Raji (cell line): ENCODE results near the gene GPAM.

Experiments used
- POLR2A ChIP-seq: IDR thresholded peaks from 2 replicates; pipeline ENCODE4 v1.6.1; 2011; ENCODE audit warnings: low read depth, low read length, control low read depth; ENCODE audit not compliant: insufficient read depth

GPAM gene, protein sequence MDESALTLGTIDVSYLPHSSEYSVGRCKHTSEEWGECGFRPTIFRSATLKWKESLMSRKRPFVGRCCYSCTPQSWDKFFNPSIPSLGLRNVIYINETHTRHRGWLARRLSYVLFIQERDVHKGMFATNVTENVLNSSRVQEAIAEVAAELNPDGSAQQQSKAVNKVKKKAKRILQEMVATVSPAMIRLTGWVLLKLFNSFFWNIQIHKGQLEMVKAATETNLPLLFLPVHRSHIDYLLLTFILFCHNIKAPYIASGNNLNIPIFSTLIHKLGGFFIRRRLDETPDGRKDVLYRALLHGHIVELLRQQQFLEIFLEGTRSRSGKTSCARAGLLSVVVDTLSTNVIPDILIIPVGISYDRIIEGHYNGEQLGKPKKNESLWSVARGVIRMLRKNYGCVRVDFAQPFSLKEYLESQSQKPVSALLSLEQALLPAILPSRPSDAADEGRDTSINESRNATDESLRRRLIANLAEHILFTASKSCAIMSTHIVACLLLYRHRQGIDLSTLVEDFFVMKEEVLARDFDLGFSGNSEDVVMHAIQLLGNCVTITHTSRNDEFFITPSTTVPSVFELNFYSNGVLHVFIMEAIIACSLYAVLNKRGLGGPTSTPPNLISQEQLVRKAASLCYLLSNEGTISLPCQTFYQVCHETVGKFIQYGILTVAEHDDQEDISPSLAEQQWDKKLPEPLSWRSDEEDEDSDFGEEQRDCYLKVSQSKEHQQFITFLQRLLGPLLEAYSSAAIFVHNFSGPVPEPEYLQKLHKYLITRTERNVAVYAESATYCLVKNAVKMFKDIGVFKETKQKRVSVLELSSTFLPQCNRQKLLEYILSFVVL

DNA sequence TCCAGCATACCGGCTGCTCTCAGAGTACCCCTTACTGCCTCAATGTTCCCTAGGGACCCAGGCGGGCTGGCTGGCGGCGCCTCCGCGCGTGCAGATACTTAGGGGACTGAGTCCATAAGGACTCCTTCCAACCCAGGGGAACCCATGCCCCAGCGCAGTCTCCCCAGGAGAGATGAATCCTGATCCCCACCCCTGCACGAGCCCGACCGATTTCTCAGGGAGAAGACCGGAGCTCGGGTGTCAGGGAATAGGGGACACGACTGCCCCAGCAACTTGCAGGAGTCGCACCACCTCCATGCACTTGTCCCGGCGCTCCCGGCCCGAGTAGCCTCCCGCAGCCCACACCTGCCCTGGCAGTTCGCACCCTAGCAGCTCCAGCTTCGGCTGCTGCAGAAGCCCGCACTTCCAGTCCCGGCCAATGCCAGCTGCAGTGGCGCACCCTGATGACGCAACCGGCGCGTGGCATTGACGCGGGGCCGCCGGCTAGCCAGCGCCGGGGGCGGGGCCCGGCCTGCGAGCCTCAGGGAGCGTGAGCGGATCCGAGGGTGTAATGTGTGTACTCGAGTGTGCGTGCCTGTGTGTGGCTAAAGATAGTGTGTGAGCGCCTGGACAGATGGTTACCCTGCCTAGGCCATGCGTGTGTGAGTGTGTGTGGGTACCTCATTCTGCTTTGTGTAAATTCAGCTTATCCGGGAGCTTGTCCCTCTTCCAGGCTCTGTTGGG is at the start of gene GPAM:
GPAM (minus strand) TSS at position 437 of the 723 bp plus-strand sequence. CDS start 1,981 bp downstream, outside the sequence.
- peak; percentile 98 for TF ChIP-seq POLR2A

DNA sequence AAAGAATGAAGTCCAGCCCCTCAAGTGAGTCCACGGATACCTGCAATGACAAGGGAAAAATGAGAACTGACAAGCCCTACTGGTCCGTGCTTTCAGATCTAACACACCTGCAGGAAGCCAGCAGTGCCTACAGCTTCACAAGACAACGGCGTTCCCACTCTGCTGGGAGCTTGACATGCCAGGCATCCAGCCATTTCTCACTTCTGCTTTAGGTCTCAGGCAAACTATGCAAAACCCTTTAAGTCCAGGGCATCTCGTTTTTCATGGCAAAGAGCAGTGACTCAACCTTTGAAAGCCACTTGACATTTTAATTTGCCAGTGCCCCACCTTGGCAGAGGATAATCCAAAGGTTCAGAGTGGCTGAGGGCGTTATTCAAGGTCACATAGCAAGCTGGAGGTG is 49.1 kb upstream of the GPAM start:
- no peak for TF ChIP-seq POLR2A

DNA sequence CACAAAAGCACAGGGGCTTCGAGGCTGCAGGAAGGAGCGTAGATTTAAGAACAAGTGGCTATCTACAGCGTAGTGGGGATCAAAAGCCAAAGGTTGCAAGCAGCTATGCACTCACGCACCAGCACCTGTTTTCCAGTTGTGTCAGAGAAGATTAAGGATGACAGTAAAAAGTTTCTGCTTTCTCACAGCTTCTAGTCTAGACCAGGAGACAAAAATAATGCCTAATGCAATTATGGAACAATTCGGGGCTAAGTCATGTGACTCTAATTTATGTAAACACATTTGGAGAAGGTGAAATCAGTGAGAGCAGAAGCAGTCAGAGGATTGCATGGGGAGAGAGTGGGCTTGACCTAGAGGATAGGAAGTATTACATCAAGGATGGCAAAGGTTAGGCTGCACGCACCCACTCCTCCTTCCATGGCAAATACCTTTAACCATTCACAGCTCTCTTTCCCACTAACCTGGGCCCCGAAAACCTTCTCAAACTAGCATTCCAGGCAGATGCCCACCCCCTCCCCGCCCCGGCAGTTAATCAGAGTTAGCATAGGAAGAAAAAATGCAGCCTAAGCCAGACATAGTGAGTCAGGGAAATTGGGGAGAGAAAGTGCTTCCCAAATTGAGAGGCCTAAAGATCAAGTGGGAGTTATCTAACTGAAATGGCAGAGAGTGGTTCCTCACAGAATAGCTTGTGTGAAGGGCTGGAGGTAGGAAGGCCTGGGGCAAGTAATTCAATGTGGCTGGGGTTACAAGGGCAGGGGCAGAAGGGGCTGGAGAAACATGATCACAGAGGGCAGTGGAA is 48.2 kb upstream of the GPAM start:
- TF ChIP-seq POLR2A, result no peak

DNA sequence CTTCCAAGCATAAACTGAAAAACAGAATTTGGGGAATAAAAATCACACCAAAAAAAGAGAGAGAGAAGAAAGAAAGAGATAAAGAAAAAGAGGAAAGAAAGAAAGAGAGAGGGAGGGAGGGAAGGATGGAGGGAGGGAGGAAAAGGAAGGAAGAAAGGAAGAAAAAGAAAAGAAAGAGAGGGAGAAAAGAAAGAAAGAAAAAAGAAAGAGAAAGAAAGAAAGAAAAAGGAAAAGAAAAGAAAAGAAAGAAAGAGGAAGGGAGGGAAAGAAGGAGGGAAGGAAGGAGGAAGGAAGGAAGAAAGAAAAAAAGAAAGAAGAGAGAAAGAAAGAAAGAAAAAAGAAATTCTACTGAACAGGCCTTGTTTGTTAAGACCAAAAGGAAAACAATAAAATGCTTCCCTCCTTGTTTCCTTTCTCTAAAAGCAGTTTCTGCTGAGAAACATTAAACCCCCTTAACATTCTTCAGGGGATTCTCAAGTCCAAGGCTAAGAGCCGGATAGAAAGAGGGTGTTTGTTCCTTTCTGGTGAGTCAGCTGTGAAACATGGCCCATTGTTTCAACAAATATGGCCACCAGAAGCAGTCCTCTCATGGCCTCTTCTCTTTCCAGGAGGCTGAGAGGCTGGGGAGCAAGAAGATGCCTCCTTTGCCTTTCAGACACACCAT is 46.9 kb upstream of the GPAM start:
- no peak for TF ChIP-seq POLR2A

DNA sequence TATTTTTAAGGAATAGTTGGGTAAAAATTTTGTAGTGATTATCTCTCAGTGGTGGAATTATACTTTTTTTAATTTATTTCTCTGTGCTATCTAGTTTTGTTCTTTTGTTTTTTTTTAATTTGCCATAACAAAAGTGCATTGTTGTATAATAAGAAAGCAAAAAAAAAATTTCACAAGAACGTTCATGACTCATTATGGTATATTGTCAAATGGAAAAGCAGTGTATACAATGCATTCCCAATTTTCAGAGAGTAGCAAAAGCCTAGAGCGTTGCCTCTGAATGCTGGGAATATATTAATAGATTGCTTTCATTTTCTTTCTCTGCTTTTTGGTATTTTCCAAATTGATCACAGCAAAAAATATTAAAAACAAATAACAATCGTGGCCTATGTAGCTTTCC is 46.3 kb upstream of the GPAM start:
- TF ChIP-seq POLR2A, result no peak

DNA sequence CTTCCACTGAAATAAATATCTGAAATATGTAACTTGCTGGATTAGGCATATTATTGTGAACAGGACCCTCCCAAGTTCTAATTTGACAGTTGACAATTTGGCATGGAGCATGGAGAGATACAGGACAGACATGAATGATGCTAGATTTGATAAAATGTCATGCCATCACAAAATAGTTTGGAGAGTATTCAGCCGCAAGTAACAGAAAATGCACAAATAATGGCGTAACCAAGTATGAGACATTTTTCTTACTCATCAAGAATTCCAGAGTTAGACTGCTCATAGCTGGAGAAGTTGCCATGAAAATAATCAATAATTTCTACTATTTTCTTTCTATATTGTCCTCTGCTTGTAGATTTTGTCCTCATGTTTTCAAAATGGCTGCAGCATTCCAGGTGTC is 45.5 kb upstream of the GPAM start:
- TF ChIP-seq POLR2A, result no peak

DNA sequence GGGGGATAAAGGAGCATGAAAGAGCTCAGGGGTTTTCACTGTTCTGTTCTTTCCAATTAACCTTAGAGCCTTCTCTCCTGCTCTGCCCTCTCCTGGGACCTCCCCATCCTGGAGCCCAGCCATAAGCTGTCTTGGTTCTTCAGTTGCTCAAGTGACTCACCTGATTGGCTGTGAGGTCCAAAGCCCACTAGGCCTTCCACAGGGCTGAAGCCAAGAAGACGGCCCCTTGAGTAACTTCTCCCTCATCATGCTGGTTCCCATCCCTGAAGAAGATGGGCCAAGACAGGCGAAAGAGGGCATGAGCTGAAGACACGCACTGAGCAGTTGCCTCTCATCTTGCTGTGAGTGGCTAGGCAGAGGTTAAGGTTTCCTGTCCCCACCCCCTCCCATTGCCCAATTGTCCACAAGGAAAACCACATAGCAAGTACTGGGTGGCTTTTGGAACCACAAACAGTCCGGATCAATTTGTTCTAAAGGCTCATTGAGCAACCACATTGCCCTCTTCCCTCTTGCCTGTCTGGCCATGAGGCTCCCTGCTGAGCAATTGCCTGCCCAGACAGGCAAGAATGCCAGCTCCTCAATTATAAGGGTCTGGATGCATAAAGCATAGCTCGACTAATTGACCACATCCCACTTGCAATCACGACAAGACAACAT is 43.9 kb upstream of the GPAM start:
- no peak for TF ChIP-seq POLR2A

DNA sequence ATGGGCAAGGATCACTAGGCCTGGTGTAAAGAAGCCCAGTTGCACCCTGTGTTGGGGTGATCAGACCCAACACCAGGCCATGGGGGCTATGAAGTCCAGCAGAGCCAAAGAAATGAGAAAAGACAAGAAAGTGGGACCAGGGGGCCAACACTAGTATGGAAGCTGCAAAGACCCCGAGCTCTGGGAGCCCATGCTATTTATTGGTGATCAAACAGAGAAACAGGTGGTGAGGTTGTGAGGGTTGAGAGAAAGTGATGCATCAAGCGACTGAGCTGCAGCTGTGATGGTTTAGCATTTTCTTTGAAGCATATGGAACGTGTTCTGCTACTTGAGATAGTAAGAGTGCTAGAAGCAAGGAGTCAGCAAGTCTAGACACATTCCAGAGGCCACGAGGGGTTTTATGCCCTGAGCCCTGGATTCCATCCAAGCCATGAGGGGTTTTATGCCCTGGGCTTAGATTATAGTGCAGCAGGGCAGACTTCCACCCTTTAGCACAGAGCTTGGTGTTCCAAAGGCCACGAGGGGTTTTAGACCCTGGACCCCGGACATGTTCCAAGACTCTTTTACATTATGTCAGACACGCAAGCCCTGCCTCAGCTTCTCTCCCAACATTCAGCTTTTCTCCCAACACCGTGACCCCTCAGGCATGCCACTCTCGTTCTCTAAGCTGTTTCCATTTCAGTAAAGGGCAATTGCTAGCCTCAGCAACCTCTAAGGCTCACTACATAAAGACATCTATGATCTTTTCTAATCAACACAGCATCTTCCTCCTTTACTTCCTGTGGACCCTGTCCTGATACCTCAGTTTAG is 43.1 kb upstream of the GPAM start:
- TF ChIP-seq POLR2A, result no peak

DNA sequence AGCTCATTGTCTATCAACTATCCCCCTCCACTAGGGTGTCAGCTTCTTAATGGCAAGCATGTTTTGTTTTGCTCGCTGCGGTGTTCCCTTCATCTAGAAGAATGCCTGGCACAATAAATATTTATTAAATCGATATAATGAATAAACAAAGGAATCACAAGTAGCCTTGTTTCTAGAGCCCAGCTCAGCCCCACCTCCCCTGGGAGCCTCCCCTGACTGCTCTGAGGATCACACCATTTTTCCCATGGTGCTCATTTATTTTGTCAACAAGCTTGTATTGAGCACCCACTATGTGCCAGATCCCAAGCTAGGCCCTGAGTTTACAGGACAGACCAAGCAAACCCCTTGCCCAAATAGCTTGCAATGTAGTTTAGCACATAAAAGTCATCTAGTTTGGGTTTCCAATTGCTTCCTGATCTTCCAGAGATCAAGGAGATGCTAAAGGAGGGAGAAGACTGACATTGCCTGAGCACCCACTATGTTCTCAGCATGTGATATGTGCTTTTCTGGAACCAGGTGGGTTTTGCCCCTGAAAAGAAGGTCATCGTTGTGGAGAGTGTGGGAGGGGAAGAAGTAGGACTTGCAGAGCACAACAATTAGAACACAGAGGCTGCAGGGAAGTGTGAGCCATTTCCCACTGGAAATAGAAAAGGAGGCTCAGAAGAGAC is 42.3 kb upstream of the GPAM start:
- TF ChIP-seq POLR2A, result no peak

DNA sequence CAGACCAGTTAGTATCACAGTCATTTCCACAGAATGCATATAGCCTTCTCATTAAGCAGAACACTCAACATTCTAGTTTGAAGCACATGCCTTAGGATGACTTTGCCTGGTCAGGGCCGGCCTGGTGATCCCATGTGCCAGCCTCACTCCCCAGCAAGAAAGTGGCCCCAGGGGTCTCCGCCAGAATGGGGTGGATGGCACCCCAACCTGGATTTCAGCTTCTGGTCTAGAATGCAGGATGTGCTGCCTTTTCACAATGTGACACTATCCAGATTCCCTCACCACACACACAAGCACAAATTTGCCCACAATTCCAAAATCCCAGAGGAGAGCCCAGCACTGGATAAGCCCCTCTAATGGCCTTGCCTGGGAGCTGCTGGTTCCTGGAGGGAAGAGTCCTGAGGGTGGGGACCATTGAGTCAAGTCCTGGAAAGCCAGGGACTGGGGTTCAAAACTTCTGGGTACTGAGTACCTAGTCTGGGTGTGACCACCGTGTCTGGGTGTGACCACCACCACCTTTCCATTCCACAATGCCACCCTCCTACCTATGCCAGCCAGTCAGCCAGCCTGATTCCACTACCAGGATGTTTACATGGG is 41.5 kb upstream of the GPAM start:
- TF ChIP-seq POLR2A, result no peak

DNA sequence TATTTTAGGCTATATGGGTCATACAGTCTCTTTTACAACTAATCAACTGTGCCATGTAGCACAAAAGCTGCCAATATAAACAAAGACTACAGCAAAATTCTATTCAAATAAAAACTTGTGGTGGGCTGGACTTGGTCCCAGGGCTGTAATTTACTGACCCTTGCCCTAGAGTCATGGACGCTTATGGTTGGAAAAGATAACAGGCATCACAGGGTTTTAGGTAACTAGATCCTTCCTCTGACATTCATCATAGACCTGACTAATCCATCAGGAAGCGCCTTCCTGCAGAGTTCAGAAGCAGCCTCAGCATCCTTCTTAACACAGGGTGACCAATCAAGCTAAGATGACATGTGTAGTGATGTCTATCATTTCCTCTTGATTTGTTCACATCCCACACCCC is 40.2 kb upstream of the GPAM start:
- no peak for TF ChIP-seq POLR2A

DNA sequence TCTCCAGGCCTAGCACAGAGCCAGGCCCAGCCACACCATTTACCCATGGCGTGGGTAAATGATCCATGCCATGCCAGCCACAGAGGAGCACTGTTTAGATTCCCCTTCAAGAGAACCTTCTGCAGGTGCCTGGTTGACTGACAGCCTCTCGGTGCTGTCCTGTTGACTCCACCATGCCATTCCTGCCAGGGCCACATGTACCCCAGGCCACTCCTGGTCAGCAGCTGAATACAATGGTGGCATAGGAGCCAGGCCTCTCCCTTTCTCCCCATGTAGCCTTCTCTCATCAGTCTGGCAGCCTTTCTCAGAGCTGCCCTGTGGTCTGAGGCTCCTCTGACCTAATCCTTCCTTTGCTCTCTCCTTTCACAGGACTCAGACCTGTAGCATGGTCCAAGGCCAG is 39.2 kb upstream of the GPAM start:
- TF ChIP-seq POLR2A, result no peak
